Breast epithelium (tissue), 4 donors: Measurements from ENCODE around the gene TLCD4. TPM values are rescaled to one million over a fixed set of nuclear protein-coding genes. Genes with fewer than 3 reads are reported as not detected.
"Not testable (repeated sequence)": the region's sequence is repeated elsewhere in the genome, so short reads cannot be mapped to it uniquely, and the experiment has no call there.

Experiments used
- DNase-seq, 2 donors: peaks; one replicate each; pipeline ENCODE4 v3.0.0-alpha.2; 2019; ENCODE audit warnings: low spot score in 2 of 2
- H3K27ac ChIP-seq, 2 donors: fragments of 200-600 bp; sonication (generic) in 1 of 2; one replicate each; pipeline ENCODE4 v1.5.1; 2016 to 2019; ENCODE audit warnings: mild to moderate bottlenecking in 1 of 2
- H3K27me3 ChIP-seq, 2 donors: fragments of 200-600 bp; sonication (generic) in 1 of 2; one replicate each; pipeline versions ENCODE4 v1.5.1 to v1.6.0; 2017 to 2019; ENCODE audit warnings: control low read depth in 1 of 2, mild to moderate bottlenecking in 1 of 2
- H3K36me3 ChIP-seq: fragments of 200-600 bp; one replicate; pipeline ENCODE4 v1.5.1; 2019
- H3K4me1 ChIP-seq, 2 donors: fragments of 200-600 bp; sonication (generic); one replicate each; pipeline ENCODE4 v1.5.1; 2016 to 2019; ENCODE audit warnings: control low read depth in 1 of 2
- H3K4me3 ChIP-seq, 3 donors: fragments of 200-600 bp; sonication (generic); 1 replicate in 2 of 3; 2 replicates in 1 of 3; pipeline ENCODE4 v1.5.1; 2016 to 2019; ENCODE audit warnings: mild to moderate bottlenecking in 3 of 3, moderate library complexity in 2 of 3
- H3K9me3 ChIP-seq, 2 donors: fragments of 200-600 bp; sonication (generic) in 1 of 2; one replicate each; pipeline ENCODE4 v1.5.1; 2016 to 2019; ENCODE audit warnings: control low read depth in 1 of 2
- POLR2A ChIP-seq: fragments of 450-650 bp; IDR thresholded peaks from one replicate; pipeline ENCODE4 v1.6.1; 2016; ENCODE audit warnings: antibody characterized with exemption, mild to moderate bottlenecking, moderate library complexity
- POLR2AphosphoS5 ChIP-seq, 3 donors: sonication (generic); formaldehyde crosslinking; IDR thresholded peaks; one replicate each; pipeline ENCODE4 v1.6.1; 2017; ENCODE audit warnings: antibody characterized with exemption in 3 of 3
- intact Hi-C: fragments of 100-400 bp; cut with DNase I; formaldehyde crosslinking; loops from one replicate; pipeline ENCODE4 v1.15.1; 2023; ENCODE audit warnings: low total_unique reads
- total RNA-seq, 3 donors: library from RNA; depleted of rRNA; stranded (reverse); fragments of >200 nt; gene quantifications; one replicate each; pipeline ENCODE4 v1.1.0, GENCODE V29; 2016
- TF ChIP-seq, protein P1 (sequence below), 3 donors: fragments of 450-650 bp; IDR thresholded peaks; one replicate each; pipeline ENCODE4 v1.5.1; 2016 to 2017; ENCODE audit warnings: antibody characterized with exemption in 3 of 3, mild to moderate bottlenecking in 3 of 3, moderate library complexity in 3 of 3

The TLCD4 gene
- total RNA-seq, 3 donors from 2014 or later = 5.9 to 22.4 (median 6.9) TPM

GRCh38 chr1:95145493-95145892 is 28.3 kb downstream of the TLCD4 start:
- no peak for DNase-seq
- Histone ChIP-seq H3K9me3 (no peaks in the 10 kb centered on the region), H3K27me3 (no peaks in the 10 kb centered on the region), H3K4me3 (no peak overlapping the region), H3K4me1 (no peaks in the 10 kb centered on the region), H3K27ac (no peak overlapping the region), H3K36me3 (no peaks in the 10 kb centered on the region)
- TF ChIP-seq POLR2A (no peak), POLR2AphosphoS5 (IDR thresholded peaks at IDR 0.05) (no peak)
- TF ChIP-seq, protein P1, sequence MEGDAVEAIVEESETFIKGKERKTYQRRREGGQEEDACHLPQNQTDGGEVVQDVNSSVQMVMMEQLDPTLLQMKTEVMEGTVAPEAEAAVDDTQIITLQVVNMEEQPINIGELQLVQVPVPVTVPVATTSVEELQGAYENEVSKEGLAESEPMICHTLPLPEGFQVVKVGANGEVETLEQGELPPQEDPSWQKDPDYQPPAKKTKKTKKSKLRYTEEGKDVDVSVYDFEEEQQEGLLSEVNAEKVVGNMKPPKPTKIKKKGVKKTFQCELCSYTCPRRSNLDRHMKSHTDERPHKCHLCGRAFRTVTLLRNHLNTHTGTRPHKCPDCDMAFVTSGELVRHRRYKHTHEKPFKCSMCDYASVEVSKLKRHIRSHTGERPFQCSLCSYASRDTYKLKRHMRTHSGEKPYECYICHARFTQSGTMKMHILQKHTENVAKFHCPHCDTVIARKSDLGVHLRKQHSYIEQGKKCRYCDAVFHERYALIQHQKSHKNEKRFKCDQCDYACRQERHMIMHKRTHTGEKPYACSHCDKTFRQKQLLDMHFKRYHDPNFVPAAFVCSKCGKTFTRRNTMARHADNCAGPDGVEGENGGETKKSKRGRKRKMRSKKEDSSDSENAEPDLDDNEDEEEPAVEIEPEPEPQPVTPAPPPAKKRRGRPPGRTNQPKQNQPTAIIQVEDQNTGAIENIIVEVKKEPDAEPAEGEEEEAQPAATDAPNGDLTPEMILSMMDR (IDR thresholded peaks at IDR 0.05) = no peak
- intact Hi-C loops = no loop called here

- H3K4me1 ChIP-seq = no peaks in the 10 kb centered on the region
- H3K27me3 ChIP-seq = no peaks in the 10 kb centered on the region
- H3K4me3 ChIP-seq = no peak overlapping the region
- no peaks in the 10 kb centered on the region for H3K36me3 ChIP-seq
- no peak overlapping the region for H3K27ac ChIP-seq
- intact Hi-C loops = no loop called here
- no peaks in the 10 kb centered on the region for H3K9me3 ChIP-seq
- DNase-seq = no peak
- TF ChIP-seq, protein P1 (IDR thresholded peaks at IDR 0.05) = no peak
- TF ChIP-seq POLR2A (no peak), POLR2AphosphoS5 (IDR thresholded peaks at IDR 0.05) (no peak)
These were observed 29.5 kb downstream of the TLCD4 start for GRCh38 chr1:95146637-95147036.

DNA sequence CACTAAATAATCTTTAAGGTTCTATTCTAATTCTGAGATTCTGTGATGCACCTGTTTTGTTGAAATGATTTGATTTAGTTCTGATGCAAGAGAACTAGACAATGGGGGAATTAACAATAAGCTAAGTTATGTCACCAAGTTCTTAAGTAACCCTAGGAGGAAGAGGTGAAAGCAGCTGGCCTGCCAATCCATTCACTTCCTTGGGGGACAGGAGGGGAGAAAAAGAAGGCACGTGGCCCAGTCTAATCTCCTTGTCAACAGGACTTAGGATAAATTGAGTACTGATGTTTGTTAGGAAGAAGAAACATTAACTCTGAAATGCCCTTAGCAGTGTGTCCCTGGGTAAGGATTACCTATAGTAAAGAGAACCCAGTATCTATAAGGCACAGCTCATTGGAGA is 36.9 kb downstream of the TLCD4 start:
- TF ChIP-seq POLR2A (no peak), POLR2AphosphoS5 (IDR thresholded peaks at IDR 0.05) (no peak)
- TF ChIP-seq, protein P1 (IDR thresholded peaks at IDR 0.05) = no peak
- intact Hi-C loops = no loop called here
- H3K36me3 ChIP-seq = no peaks in the 10 kb centered on the region
- H3K27ac ChIP-seq = no peak overlapping the region
- H3K4me3 ChIP-seq = no peak overlapping the region
- no peaks in the 10 kb centered on the region for H3K9me3 ChIP-seq
- no peak for DNase-seq
- H3K4me1 ChIP-seq = no peaks in the 10 kb centered on the region
- H3K27me3 ChIP-seq = no peaks in the 10 kb centered on the region

DNA sequence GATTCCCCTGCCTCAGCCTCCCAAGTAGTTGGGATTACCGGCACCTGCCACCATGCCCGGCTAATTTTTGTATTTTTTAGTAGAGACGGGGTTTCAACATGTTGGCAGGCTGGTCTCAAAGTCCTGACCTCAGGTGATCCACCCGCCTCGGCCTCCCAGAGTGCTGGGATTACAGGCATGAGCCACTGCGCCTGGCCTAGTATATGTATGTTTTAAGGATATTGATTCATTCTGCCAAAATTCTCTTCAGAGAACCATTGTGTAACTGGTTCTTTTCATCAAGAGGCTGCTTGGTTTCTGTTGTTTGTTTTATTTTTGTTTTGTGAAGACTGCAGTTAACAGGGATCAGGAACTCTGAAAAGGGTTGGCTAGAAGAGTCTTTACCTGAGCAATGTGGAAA is 48.4 kb downstream of the TLCD4 start:
- H3K4me1 ChIP-seq, intact Hi-C loops, H3K36me3 ChIP-seq, H3K27me3 ChIP-seq, H3K4me3 ChIP-seq, H3K27ac ChIP-seq, DNase-seq: not testable (repeated sequence)
- peaks cover 6 to 11% of the 10 kb centered on the region in 2 donors for H3K9me3 ChIP-seq

Other genes starting within 250 kb of the TLCD4 start
- 100 to 1,000 TPM; 146 to 330 (median 195) TPM for gene CNN3, start 190.2 kb upstream of the TLCD4 start, total RNA-seq
- gene ALG14, start 44.4 kb upstream of the TLCD4 start, total RNA-seq = 1 to 10 TPM; 1.2 to 1.6 (median 1.4) TPM
- gene RWDD3, start 116.9 kb downstream of the TLCD4 start, total RNA-seq = 10 to 100 TPM in 2 of 3 donors, 1 to 10 TPM in 1; 9.2 to 20.3 (median 11.5) TPM